ENCODE data around the gene GPATCH8.

Gene GPATCH8

DNA sequence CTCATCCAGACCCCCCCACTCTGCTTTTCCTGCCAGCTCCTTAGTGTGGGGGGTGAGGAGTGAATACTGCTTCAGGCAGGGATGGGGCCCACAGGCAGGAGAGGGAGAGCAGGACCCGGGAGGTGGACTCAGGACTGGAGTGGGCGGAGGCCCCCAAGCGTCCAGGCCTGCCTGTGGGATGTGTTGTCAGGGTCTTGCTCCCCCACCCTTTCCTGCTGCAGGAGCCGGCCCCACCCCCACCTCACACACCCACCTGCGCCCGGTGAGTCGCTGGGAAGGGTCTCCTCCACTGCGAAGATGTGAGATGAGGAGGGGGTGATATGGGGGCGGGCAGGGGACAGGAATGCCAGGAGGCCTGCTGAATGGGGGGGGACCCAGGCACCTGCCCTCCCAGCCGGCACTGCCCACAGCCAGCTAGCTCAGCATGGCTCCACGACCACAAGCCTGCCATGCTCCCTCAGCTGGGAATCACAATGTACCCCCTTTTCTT is 140.7 kb downstream of the GPATCH8 start:
- peak overlapping the region; percentile 61 for H3K4me3 ChIP-seq (ENCODE audit: low read depth, low read length)
- DNase-seq (ENCODE audit: low read depth, low spot score), result no peak
- in situ Hi-C loops (cut with HindIII; ENCODE audit: low sequenced_read_pairs), result no loop called here
- TF ChIP-seq, protein P1, sequence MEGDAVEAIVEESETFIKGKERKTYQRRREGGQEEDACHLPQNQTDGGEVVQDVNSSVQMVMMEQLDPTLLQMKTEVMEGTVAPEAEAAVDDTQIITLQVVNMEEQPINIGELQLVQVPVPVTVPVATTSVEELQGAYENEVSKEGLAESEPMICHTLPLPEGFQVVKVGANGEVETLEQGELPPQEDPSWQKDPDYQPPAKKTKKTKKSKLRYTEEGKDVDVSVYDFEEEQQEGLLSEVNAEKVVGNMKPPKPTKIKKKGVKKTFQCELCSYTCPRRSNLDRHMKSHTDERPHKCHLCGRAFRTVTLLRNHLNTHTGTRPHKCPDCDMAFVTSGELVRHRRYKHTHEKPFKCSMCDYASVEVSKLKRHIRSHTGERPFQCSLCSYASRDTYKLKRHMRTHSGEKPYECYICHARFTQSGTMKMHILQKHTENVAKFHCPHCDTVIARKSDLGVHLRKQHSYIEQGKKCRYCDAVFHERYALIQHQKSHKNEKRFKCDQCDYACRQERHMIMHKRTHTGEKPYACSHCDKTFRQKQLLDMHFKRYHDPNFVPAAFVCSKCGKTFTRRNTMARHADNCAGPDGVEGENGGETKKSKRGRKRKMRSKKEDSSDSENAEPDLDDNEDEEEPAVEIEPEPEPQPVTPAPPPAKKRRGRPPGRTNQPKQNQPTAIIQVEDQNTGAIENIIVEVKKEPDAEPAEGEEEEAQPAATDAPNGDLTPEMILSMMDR (IDR thresholded peaks at IDR 0.05; ENCODE audit: low read depth, low read length), result no peak

DNA sequence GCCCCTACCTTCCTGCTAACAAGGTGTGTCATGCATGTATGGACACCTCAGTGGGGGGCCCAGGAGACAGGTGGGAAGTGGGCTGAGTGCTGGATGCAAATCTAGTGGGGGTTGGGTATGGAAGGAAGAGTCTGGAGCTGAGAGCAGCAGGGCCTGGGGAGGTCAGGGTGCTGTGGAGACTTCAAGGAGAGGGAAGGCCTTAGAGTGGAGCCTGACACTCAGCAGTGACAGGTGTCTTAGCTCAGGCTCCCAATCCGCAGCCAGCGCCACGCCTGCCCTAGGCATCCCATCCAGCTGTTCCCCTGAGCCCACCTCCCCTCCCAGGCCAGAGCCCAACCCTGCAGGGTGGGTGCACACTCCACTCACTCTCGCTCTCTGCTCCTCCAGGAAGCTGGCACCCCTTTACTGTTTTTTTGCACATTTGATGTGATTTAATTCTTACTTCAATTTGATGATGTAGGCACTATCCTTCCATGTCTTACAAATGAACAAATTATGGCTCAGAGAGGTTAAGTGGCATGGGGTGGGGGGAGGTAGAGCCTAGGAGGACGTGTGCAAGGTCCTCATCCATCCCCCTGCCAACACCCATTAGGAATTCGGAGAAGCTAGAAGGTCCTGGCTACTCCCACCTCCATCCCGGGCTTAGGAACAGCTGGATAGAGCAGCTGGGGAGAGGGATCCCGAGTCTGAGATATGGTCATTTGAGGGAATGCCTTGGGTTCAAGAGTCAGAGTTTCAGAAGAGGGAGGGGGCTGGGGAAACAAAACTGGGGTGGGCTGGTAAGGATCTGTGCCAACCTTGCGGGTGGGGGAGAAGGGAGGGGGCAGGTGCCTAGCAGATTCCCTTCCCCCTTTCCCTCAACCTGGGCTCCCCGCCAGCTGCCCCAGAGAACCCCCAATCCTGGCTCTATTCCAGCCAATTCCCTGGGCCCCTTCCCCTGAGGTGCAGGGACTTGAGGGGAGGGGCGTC is 141.6 kb downstream of the GPATCH8 start:
- no peak for DNase-seq (ENCODE audit: low read depth, low spot score)
- TF ChIP-seq, protein P1 (IDR thresholded peaks at IDR 0.05; ENCODE audit: low read depth, low read length), result no peak
- in situ Hi-C loops (cut with HindIII; ENCODE audit: low sequenced_read_pairs), result no loop called here
- H3K4me3 ChIP-seq (ENCODE audit: low read depth, low read length), result peak overlapping the region; percentile 7

DNA sequence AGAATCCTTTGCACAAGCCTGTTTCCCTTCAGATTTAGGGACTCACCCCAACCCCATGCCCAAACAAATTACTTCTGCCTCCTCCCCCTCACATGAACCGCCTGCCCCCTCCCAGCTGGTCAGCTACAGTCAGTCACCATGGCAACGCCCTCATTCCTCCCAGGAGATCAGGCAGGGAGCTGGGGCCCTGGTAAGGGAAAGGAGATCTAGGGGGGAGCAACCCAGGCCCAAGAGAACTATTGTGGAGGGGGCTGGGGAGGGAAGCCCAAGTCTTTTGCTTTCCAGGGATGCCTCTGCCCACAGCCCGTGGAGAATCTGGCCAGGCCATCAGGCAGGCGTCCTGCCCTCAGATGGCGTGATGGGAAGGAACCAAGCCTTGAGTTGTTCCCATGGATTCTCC is 142.4 kb downstream of the GPATCH8 start:
- TF ChIP-seq, protein P1 (IDR thresholded peaks at IDR 0.05; ENCODE audit: low read depth, low read length), result no peak
- peak; percentile 22 for DNase-seq (ENCODE audit: low read depth, low spot score)
- H3K4me3 ChIP-seq (ENCODE audit: low read depth, low read length), result no peak overlapping the region
- in situ Hi-C loops (cut with HindIII; ENCODE audit: low sequenced_read_pairs), result no loop called here

DNA sequence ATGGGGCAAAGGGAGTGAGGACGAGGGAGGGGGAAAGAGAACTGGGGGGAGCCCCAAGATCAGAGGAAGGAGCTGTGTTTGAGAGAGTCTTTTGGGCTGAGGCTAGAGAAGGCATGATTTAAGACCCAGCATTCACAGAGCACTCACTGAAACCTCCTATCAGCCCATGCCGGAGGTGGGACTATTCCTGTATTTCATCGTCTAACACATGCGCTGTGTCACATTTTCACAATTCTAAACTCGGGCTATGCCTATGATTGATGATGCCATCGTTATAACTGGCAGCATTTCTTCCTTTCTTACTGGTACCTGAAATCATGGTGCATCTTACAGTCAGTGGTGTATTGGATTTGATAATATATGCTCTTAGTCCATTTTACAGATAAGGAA is 143.1 kb downstream of the GPATCH8 start:
- DNase-seq (ENCODE audit: low read depth, low spot score), result no peak
- in situ Hi-C loops (cut with HindIII; ENCODE audit: low sequenced_read_pairs), result no loop called here
- H3K4me3 ChIP-seq (ENCODE audit: low read depth, low read length), result no peak overlapping the region
- TF ChIP-seq, protein P1 (IDR thresholded peaks at IDR 0.05; ENCODE audit: low read depth, low read length), result no peak

DNA sequence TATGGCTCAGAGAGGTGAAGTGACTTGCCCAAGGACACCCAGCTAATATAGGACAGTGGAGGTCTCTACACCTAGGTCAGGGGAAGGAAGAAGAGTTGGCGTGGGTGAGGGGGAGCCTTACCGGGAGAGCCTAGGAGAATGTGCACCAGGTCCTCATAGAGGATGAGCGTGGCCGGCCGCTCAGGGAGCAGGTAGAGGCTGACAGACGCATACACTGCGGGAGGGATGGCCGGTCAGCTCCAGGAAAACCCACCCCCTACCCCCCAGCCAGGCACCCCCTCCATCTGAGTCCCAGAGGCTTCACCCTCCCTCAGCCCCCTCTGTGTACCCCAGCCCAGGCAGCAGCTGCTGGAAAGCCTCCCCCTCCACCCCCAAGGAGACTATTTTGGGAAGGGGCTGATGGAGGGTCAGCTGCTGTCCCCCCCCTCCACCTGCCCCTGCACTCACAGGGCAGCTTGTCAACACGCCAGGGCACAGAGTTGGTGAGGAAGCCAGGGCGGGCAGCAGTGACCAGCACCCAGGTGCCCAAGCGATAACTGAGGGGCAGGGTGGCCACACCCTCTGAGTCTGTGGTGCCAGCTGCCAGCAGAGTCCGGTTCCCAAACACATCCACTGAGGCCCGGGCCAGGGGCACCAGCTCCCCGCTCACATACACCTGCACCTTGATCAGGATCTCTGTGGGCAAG is 143.6 kb downstream of the GPATCH8 start:
- TF ChIP-seq, protein P1 (IDR thresholded peaks at IDR 0.05; ENCODE audit: low read depth, low read length), result no peak
- in situ Hi-C loops (cut with HindIII; ENCODE audit: low sequenced_read_pairs), result no loop called here
- no peak overlapping the region for H3K4me3 ChIP-seq (ENCODE audit: low read depth, low read length)
- DNase-seq (ENCODE audit: low read depth, low spot score), result no peak

DNA sequence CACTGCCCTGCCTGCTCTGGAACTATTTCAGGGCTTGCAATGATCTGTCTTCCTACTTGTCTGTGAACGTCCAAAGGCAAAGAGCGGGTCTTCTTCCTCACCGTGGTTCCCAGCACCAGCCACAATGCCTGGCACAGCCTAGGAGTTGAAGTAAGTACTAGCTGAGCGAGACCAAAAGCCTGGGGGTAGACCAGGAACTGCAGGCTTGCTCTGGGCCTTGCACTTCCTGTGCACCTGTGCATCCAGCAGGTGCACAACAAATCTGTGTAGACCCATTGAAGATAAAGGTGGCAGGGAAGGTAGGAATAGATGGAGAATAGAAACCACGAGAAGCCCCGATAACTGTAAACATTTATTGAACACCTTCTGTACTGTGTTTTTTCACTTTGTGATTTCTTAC is 144.2 kb downstream of the GPATCH8 start:
- TF ChIP-seq, protein P1 (IDR thresholded peaks at IDR 0.05; ENCODE audit: low read depth, low read length), result no peak

More for the DNA sequence above, 144.2 kb downstream of the GPATCH8 start:
- DNase-seq (ENCODE audit: low read depth, low spot score), result no peak
- no peak overlapping the region for H3K4me3 ChIP-seq (ENCODE audit: low read depth, low read length)
- in situ Hi-C loops (cut with HindIII; ENCODE audit: low sequenced_read_pairs), result no loop called here
